H1 (cell line): Measurements from ENCODE around the gene CENPB. TPM values are rescaled to one million over a fixed set of nuclear protein-coding genes. Genes with fewer than 3 reads are reported as not detected.

Source experiments
- CTCF ChIA-PET: fragments of 300-600 bp; sonication (Branson Sonifier 250); formaldehyde crosslinking; loops from one replicate; lab custom pipeline; 2021; ENCODE audit not compliant: partially characterized antibody; lab: Charles Lee
- POLR2A ChIA-PET: fragments of 300-600 bp; sonication (Branson Sonifier 250); formaldehyde crosslinking; loops from one replicate; lab custom pipeline; 2021; ENCODE audit warnings: inconsistent platforms; ENCODE audit not compliant: partially characterized antibody; lab: Charles Lee
- DNase-seq, 2 experiments: peaks; one replicate each; pipeline versions ENCODE4 v3.0.0 to v3.0.0-alpha.2; 2010 to 2022; ENCODE audit warnings: low spot score in 2 of 2, low read depth in 1 of 2, mixed read lengths in 1 of 2
- FAIRE-seq: peaks from 2 replicates; lab custom pipeline; 2011; peaks lifted over from hg19 to GRCh38; lab: Jason Lieb, UNC
- H2AFZ ChIP-seq: 2 replicates; pipeline ENCODE4 v1.8.1; 2012; ENCODE audit warnings: low read length, inconsistent platforms
- H2AK5ac ChIP-seq: 2 replicates; pipeline ENCODE4 v1.6.1; 2013; ENCODE audit warnings: low read depth, low read length
- H2BK120ac ChIP-seq: replicated peaks from 2 replicates; pipeline ENCODE3; 2013; ENCODE audit warnings: low read depth, low read length, inconsistent platforms
- H2BK12ac ChIP-seq: 2 replicates; pipeline ENCODE4 v1.6.1; 2013; ENCODE audit warnings: low read depth, low read length
- H2BK15ac ChIP-seq: 2 replicates; pipeline ENCODE4 v1.6.1; 2013; ENCODE audit warnings: low read length
- H2BK20ac ChIP-seq: 2 replicates; pipeline ENCODE4 v1.6.1; 2013; ENCODE audit warnings: low read length
- H2BK5ac ChIP-seq: 2 replicates; pipeline ENCODE4 v1.6.1; 2013; ENCODE audit warnings: low read depth, low read length
- H3K14ac ChIP-seq: 2 replicates; pipeline ENCODE4 v1.6.1; 2013; ENCODE audit warnings: inconsistent platforms; ENCODE audit not compliant: insufficient read length
- H3K18ac ChIP-seq: 2 replicates; pipeline ENCODE4 v1.6.1; 2013; ENCODE audit warnings: low read length; ENCODE audit errors: extremely low read depth
- H3K23ac ChIP-seq: 2 replicates; pipeline ENCODE4 v1.6.1; 2013; ENCODE audit warnings: inconsistent platforms; ENCODE audit not compliant: insufficient read length
- H3K23me2 ChIP-seq: 2 replicates; pipeline ENCODE4 v1.6.1; 2013; ENCODE audit warnings: low read depth, low read length
- H3K27ac ChIP-seq: 2 replicates; pipeline ENCODE4 v1.6.1; 2011; ENCODE audit warnings: low read depth, low read length, inconsistent platforms
- H3K27me3 ChIP-seq, 4 experiments: replicated peaks in 1 of 4; 1 replicate in 1 of 4; 2 replicates in 3 of 4; pipeline versions ENCODE4 v1.6.1 to v1.8.1; 2011 to 2013; ENCODE audit warnings: low read length in 3 of 4, mild to moderate bottlenecking in 3 of 4, inconsistent platforms in 2 of 4, mixed read lengths in 2 of 4, moderate library complexity in 1 of 4; ENCODE audit not compliant: control insufficient read depth in 3 of 4, insufficient read depth in 3 of 4; ENCODE audit errors: extremely low read depth in 1 of 4
- H3K36me3 ChIP-seq, 4 experiments: 2 replicates each; pipeline versions ENCODE4 v1.6.1 to v1.8.1; 2011 to 2013; ENCODE audit warnings: mild to moderate bottlenecking in 4 of 4, low read length in 3 of 4, moderate library complexity in 2 of 4, control low read depth in 1 of 4, inconsistent platforms in 1 of 4; ENCODE audit not compliant: insufficient read depth in 4 of 4, control insufficient read depth in 2 of 4
- H3K4ac ChIP-seq: replicated peaks from 2 replicates; pipeline ENCODE3; 2013; ENCODE audit warnings: low read length, low read depth, mixed read lengths, inconsistent platforms; ENCODE audit not compliant: insufficient read length
- H3K4me1 ChIP-seq, 4 experiments: replicated peaks in 1 of 4; 1 replicate in 1 of 4; 2 replicates in 3 of 4; pipeline versions ENCODE4 v1.6.1 to v1.8.1; 2011 to 2013; ENCODE audit warnings: low read length in 3 of 4, inconsistent platforms in 2 of 4, mixed read lengths in 1 of 4; ENCODE audit not compliant: insufficient read depth in 4 of 4, control insufficient read depth in 3 of 4
- H3K4me2 ChIP-seq, 2 experiments: 2 replicates each; pipeline versions ENCODE4 v1.6.1 to v1.8.1; 2011 to 2013; ENCODE audit warnings: low read depth in 2 of 2, low read length in 2 of 2, control low read depth in 1 of 2, inconsistent platforms in 1 of 2, mild to moderate bottlenecking in 1 of 2; ENCODE audit not compliant: insufficient read depth in 1 of 2
- H3K4me3 ChIP-seq, 4 experiments: fragments of 200-600, 300-600 bp in 1 of 4; sonication (generic), shearing (Covaris generic), sonication (Bioruptor Twin) in 1 of 4; 2 replicates each; pipeline versions ENCODE4 v1.5.1 to v1.8.1; 2011 to 2016; ENCODE audit warnings: low read length in 4 of 4, low read depth in 3 of 4, control low read depth in 2 of 4, inconsistent platforms in 2 of 4, mild to moderate bottlenecking in 2 of 4, mixed read lengths in 1 of 4, moderate library complexity in 1 of 4; ENCODE audit not compliant: insufficient read depth in 2 of 4; ENCODE audit errors: extremely low read depth in 1 of 4
- H3K56ac ChIP-seq: replicated peaks from 2 replicates; pipeline ENCODE3; 2013; ENCODE audit warnings: low read depth, mild to moderate bottlenecking, mixed read lengths, low read length, inconsistent platforms; ENCODE audit not compliant: insufficient read length
- H3K79me1 ChIP-seq: 2 replicates; pipeline ENCODE4 v1.6.1; 2013; ENCODE audit warnings: low read depth, low read length, control low read depth
- H3K79me2 ChIP-seq, 2 experiments: 2 replicates each; pipeline versions ENCODE4 v1.6.1 to v1.8.1; 2012 to 2013; ENCODE audit warnings: low read length in 2 of 2, mild to moderate bottlenecking in 2 of 2, inconsistent platforms in 1 of 2; ENCODE audit not compliant: insufficient read depth in 2 of 2, control insufficient read depth in 1 of 2
- H3K9ac ChIP-seq, 4 experiments: replicated peaks in 1 of 4; 1 replicate in 1 of 4; 2 replicates in 3 of 4; pipeline versions ENCODE4 v1.6.1 to v1.8.1; 2011 to 2013; ENCODE audit warnings: low read depth in 3 of 4, low read length in 3 of 4, control low read depth in 2 of 4, mild to moderate bottlenecking in 2 of 4, moderate library complexity in 2 of 4, inconsistent platforms in 1 of 4; ENCODE audit errors: extremely low read depth in 1 of 4
- H3K9me3 ChIP-seq, 2 experiments: 2 replicates each; pipeline versions ENCODE4 v1.6.1 to v1.8.1; 2012 to 2013; ENCODE audit warnings: mild to moderate bottlenecking in 2 of 2, moderate library complexity in 2 of 2, control low read depth in 1 of 2, inconsistent platforms in 1 of 2, low read depth in 1 of 2, low read length in 1 of 2, mixed read lengths in 1 of 2; ENCODE audit not compliant: insufficient read depth in 2 of 2
- H4K20me1 ChIP-seq, 2 experiments: replicated peaks in 1 of 2; 2 replicates each; pipeline versions ENCODE3 to v1.8.1; 2011 to 2013; ENCODE audit warnings: inconsistent platforms in 2 of 2, low read length in 2 of 2, mild to moderate bottlenecking in 1 of 2; ENCODE audit not compliant: insufficient read depth in 2 of 2, control insufficient read depth in 1 of 2
- H4K5ac ChIP-seq: 2 replicates; pipeline ENCODE4 v1.6.1; 2013; ENCODE audit warnings: low read length, low read depth, mixed read lengths, inconsistent platforms; ENCODE audit not compliant: insufficient read length
- H4K8ac ChIP-seq: 2 replicates; pipeline ENCODE4 v1.8.0; 2013; ENCODE audit warnings: mild to moderate bottlenecking, moderate library complexity, low read length, inconsistent platforms; ENCODE audit not compliant: insufficient read depth; ENCODE audit errors: extremely low read depth
- H4K91ac ChIP-seq: replicated peaks from 2 replicates; pipeline ENCODE3; 2013; ENCODE audit warnings: low read length, mixed read lengths, inconsistent platforms; ENCODE audit not compliant: insufficient read length
- CHD2 ChIP-seq: IDR thresholded peaks from 2 replicates; pipeline ENCODE4 v1.6.1; 2012; ENCODE audit warnings: low read length, improper control_type of control experiment
- YY1 ChIP-seq: IDR thresholded peaks from 2 replicates; pipeline ENCODE4 v1.6.1; 2011; ENCODE audit warnings: low read depth, mild to moderate bottlenecking, low read length
- WGBS, 2 experiments: shearing (Covaris generic) in 1 of 2; methylation state at CpG; one replicate each; pipeline versions ENCODE4 v1.1.6 to v1.1.7; 2013 to 2015; ENCODE audit warnings: low lambda C conversion rate in 2 of 2, mixed read lengths in 2 of 2, inconsistent platforms in 1 of 2, low coverage in 1 of 2, missing lambda C conversion rate in 1 of 2; ENCODE audit not compliant: insufficient replicate concordance in 2 of 2, insufficient coverage in 1 of 2, insufficient read length in 1 of 2; ENCODE audit errors: extremely low coverage in 1 of 2, missing lambda C conversion rate in 1 of 2; 5-methylcytosine and 5-hydroxymethylcytosine counted together
- polyA plus RNA-seq, 7 experiments: library from polyadenylated mRNA; depleted of rRNA in 3 of 7; stranded (reverse) in 5 of 7; unstranded in 2 of 7; fragments of >200 nt in 5 of 7; fragments of 200-250 nt in 2 of 7; gene quantifications; 1 replicate in 5 of 7; 2 replicates in 1 of 7; 4 replicates in 1 of 7; pipeline versions ENCODE4 v1.2.1 to v1.2.3, GENCODE V29; 2011 to 2013; ENCODE audit warnings: missing spikeins in 2 of 7, mixed read lengths in 2 of 7
- total RNA-seq: library from RNA; stranded (reverse); fragmentation: NEBNext Ultra II Directional; extraction: Animal tissue kit (Norgen Biotek cat#: 25700); gene quantifications from 2 replicates; pipeline ENCODE4 v1.2.1, GENCODE V29; 2021

CENPB gene
- total and polyA plus RNA-seq, 2 of the 8 experiments (the other 6 are each of a cell fraction or from before 2014, with no cell fraction given), result 17.7 to 51.6 TPM

GRCh38 chr20:3741836-3742458 is 44.6 kb downstream of the CENPB start:
- FAIRE-seq, result no peak
- DNase-seq, result no peak
- POLR2A ChIA-PET, result interaction anchor here (1.1 to 1.6 kb wide), 2 partner anchors 9 to 45 kb away, joined by 4 to 5 read pairs; no protein-coding TSS in a partner anchor
- Histone ChIP-seq H3K14ac (no peak overlapping the region), H3K23me2 (peaks cover 6% of the 10 kb centered on the region; the same call in 1 of the 2 replicates), H3K27me3 (peaks cover 0 to 6% (median 5%) of the 10 kb centered on the region in 4 experiments; a peak in 3 of 7 replicates), H3K9me3 (no peaks in the 10 kb centered on the region), H3K4me1 (peaks cover 0 to 22% (median 16%) of the 10 kb centered on the region in 4 experiments; a peak in 6 of 7 replicates), H3K4me2 (no peak overlapping the region), H4K20me1 (no peaks in the 10 kb centered on the region), H3K56ac (no peak overlapping the region), H3K36me3 (no peaks in the 10 kb centered on the region), H2AFZ (no peak overlapping the region), H3K18ac (no peak overlapping the region; the same call in 1 of the 2 replicates), H4K8ac (no peak overlapping the region), H2BK120ac (no peak overlapping the region), H3K79me1 (no peaks in the 10 kb centered on the region), H3K9ac (no peak overlapping the region), H3K79me2 (no peaks in the 10 kb centered on the region), H3K4me3 (no peak overlapping the region), H2BK20ac (no peak overlapping the region), H2BK12ac (0 out of 2 replicates have a peak overlapping the region, but pooled peaks have one; percentile 39), H3K23ac (no peak overlapping the region), H2AK5ac (no peak overlapping the region), H3K4ac (no peak overlapping the region), H4K91ac (no peak overlapping the region), H4K5ac (no peak overlapping the region), H3K27ac (no peak overlapping the region), H2BK5ac (no peak overlapping the region), H2BK15ac (no peak overlapping the region)
- TF ChIP-seq YY1 (peak; percentile 49; the same call in 1 of the 2 replicates), CHD2 (no peak)
- 77% methylated on average over 6 of the region's 7 CpGs; no CpG with 5 or more reads in 1 of the 2 experiments for WGBS, 2 experiments
- CTCF ChIA-PET, result interaction anchor here (0.6 to 18.5 kb wide), 10 partner anchors 10 to 187 kb away, joined by 3 to 308 read pairs (median 7); partner anchors contain the start of gene SIGLEC1
